ENCODE measurements around the gene UBASH3A.
"Not testable (repeated sequence)": the region's sequence is repeated elsewhere in the genome, so short reads cannot be mapped to it uniquely, and the experiment has no call there.

Gene UBASH3A

DNA sequence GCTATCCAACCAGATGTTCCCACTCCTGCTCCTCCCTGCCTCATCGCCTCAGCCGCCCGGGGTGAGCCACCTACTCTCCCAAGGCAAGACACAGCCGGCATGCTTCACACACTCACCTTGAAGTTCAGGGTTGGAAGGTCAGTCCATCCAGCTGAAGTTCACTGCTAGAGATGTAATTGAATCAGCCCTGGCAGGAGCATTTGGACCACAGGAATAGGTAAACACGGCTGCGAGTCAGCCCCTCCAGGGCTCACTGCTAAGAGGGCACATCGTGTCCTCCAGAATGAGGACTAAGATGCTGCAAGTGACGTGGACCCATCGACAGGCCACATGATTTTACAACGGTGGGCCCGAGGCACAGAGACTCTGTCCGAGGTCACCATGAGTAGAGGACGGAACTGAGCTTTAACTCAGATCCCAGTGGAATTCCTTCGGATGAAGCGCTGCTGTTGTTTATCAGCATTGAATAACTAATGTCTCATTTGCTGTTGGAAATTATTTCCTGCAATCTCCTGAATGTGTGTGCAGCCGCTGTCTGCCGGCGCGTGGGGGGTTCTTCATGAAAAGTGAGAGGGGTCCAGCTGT is 50.4 kb downstream of the UBASH3A start:
- DNase-seq = no peak

DNA sequence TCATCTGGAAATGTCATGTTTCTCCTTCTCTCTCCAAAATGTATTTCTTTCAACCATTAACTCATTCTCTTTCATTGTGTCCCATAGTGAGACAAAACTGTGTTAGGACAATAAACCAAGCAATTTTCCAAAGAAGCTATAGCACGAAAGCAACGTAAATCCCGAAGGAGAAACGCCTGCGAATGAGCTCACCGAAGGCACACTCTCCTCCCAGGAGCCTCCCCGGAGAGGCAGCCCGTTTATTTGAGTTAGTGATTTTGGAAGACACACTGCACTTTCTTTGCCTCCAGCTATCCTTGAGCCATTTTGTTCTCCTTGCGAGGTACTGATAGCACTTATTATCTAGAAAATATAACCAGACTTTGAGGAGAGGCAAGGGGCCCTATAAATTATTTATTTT is 51.1 kb downstream of the UBASH3A start:
- DNase-seq = no peak

DNA sequence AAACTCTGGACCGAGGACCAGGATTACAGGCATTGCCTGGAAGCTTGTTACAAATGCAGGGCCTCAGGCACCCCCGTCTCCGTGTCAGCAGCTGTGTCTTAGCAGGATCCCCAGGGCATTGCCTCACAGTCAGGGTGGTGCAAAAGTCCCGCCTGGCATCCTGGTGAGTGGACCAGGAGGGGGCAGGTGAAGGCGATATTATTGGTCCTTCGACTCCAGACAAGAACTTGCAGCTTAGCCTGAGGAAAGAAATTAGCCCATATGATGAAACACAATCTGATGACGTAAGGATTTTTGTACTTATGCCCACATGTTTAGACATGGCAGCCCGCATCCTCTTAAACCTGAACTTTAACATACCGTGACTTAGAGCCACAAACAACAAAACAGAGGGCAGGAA is 51.5 kb downstream of the UBASH3A start:
- DNase-seq = no peak

DNA sequence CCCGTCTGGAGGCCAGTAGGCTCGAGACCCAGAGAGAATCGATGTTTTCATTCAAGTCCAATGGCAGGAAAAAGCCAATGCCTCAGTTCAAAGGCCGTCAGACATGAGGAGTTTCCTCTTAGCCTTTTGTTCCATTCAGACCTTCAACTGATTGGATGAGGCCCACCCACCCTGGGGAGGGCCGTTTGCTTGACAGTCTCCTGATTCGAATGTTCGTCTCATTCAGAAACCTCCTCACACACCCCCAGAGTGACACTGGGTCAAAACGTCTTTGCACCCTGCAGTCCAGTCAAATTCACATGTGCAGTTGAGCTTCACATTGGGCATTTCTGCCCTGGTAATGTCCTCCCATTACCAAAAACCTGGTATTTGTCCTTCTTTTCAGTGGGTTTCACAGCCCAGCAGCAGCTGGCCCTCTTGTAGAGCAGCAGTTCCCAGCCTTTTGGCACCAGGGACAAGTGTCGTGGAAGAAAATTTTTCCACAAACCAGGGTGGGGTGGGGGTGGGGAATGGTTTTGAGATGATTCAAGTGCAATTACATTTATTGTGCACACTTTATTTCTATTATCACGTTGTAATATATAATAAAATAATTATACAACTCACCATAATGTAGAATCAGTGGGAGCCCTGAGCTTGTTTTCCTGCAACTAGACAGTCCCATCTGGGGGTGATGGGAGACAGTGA is 52.2 kb downstream of the UBASH3A start:
- DNase-seq = no peak

DNA sequence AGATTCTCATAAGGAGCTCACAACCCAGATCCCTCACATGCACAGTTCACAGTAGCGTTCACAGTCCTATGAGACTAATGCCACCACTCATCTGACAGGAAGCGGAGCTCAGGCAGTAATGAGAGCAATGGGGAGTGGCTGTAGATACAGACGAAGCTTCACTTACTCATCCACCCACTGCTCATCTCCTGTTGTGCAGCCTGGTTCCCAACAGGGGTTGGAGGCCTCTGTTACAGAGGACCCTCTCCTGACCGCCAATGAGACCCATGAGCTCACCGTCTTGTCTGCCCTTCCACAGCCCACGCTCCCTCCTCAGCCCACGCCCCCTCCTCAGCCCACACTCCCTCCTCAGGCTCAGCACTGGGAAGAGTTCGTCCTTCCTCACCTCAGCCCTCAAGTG is 52.8 kb downstream of the UBASH3A start:
- DNase-seq = peak; percentile 45

DNA sequence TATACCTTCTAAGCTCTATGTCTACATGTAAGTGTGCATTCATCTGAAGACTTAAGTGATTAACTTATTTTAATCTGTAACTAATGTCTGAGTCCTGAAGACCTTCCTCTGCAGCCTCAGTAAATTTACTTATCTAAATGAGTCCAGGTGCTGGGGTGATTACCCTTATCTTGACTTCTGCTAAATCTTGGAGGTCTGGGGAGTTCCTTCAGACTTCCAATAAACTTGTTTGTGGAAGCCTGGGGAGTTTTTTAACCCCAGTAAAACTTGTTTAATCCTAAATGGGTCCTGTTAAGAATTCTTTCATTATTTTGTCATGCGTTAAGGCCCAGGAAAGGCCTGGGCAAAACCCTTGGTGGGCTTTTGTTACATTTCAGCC is 55.4 kb downstream of the UBASH3A start:
- DNase-seq = no peak

DNA sequence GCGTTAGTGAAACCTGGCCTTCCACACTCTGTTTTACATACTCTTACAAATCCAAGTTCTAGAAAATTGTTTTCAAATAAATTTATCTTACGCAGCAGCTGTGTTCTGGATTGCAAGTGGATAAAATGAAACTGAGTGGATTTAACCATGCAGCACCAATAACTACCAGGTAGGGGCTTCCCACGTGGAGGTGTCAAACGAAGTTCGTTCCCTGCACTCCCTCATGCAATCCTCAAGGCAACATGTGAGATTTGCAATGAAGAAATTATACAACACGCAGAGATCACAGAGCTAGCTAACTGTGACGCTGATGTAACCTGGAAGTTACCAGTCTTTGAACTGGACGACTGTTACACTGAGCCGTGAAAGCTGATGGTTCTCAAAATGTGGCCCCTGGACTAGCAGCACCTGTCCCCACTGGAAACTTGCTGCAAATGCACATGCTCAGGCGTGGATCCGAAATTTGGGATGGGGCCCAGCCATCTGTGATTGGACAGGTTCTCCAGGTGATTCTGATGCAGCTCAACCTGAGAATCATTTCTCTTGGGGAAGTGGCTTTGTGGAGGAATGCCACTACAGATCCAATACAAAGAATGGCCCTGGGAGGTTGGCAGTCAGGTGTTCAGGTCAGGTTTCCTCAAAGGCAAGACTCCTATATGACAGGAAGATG is 56.0 kb downstream of the UBASH3A start:
- DNase-seq = no peak

DNA sequence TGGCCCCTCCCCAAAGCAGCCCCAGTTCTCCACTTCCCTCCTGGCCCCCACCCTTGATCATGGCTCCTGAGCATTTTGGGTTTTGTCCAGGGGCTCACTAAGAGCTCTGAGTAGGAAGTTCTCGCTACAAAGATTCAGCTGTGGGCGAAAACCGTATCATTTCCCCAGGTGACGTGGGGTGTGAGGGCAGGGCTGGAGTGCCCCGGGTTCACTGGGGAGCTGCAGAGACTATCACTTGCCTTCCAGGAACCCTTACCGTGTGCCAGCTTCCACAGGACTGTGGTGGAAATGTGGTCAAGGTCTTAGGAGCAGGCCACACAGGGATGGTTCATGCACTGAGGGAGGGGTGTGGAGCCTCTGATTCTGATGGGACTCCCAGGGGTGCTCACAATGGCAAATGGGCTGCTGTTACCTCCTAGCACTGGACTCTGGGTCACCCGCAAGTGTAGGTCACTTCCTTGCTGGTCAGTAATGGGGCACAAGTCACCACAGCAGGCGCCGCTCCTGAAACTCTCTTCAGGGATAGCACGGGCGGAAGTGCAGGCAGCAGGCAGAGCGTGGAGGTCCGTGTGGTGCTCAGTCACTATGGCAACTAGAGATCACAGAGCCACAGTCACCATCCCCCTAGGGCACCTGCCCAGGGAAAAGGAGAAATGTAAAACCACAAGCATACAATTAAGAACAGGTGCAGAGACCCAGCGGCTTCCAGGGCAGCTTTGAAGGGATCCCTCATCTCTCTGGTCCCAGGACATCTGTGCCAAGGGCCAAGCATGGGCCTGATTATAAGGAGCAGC is 56.9 kb downstream of the UBASH3A start:
- DNase-seq = peak; percentile 73

DNA sequence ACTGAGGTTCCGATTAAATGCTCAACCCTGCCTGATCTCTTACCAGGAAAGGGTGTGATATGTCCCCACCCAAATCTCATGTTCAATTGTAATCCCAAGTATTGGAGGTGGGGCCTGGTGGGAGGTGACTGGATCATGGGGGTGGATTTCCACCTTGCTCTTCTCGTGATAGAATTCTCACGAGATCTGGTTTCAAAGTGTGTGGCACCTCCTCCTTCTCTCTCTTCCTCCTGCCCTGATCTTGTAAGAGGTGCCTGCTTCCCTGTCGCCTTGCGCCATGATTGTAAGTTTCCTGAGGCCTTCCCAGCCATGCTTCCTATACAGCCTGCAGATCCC is 57.5 kb downstream of the UBASH3A start:
- no peak for DNase-seq

DNA sequence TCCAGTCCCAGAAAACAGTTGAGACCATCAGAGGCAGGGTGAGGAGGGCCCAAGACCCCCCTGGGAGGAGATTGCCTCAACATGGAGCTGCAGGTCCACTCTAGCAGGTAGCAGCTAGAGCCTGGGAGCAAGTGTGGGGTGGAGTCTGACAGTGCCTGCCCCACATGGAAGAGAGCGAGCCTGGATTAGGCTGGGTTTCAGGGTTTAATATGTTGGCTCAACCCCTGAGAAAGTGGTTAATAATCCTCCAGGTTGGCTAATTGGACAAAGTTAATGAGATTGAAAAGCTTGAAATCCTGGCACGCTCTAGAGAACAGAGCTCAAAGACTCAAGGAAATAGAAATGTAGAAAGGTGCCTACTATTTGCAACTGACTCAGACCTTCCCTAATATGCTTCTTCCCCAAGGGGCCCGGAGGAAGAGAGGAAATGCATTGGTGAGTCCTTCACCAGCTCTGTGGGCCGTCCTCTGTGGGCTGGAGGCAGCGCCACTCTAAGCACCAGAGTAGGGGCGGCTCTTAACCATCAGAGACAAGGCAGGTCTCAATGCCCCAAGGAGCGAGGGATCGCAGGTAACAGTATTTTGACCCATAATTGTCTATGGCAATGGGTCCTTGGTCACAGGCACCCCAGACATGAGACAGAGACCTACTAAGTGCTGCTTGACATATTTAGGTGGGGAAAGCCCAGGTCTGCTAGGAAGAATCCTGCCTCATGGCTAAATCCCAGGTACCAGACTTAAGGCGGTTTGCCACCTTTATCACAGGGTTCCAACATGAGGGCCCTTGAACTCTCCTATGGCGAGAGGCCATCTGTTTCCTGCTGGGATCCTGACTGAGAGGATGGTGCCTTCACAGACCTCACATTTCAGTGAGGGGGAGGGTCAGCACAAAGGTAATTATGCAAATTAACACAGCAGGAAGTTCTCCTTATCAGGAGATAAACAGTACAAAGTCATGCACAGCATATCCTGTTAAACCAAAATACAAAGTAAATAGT is 58.5 kb downstream of the UBASH3A start:
- no peak for DNase-seq

DNA sequence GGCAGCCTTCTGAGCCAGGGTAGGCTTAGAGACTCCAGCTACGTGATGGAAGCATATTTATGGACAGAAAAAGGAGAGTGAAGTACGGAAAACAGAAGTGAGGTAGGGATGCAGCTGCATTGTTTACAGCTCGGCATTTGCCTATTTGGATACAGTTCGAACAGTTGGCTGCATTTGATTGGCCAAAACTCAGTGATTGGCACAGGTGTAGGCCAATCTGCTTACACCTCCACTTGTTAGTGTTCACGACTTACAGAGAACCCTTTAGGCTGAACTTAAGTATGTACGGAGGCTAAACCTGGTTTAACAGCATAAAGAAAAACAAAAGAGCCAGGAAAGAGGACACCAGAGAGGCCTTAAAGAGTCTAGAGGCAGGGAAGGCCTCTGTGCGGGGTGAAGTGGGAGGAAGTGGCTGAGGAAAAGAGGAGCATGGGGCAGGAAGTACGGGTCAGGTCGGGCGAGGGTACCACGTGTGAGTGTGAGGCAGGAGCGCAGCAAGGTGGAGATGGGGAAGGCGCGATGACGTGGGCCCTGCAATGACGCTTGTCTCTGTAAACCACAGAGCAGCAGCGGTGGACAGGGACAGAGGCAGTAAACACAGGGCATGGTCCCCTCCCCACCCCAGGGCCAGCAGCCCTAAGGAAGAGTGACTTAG is 60.3 kb downstream of the UBASH3A start:
- peak; percentile 80 for DNase-seq

DNA sequence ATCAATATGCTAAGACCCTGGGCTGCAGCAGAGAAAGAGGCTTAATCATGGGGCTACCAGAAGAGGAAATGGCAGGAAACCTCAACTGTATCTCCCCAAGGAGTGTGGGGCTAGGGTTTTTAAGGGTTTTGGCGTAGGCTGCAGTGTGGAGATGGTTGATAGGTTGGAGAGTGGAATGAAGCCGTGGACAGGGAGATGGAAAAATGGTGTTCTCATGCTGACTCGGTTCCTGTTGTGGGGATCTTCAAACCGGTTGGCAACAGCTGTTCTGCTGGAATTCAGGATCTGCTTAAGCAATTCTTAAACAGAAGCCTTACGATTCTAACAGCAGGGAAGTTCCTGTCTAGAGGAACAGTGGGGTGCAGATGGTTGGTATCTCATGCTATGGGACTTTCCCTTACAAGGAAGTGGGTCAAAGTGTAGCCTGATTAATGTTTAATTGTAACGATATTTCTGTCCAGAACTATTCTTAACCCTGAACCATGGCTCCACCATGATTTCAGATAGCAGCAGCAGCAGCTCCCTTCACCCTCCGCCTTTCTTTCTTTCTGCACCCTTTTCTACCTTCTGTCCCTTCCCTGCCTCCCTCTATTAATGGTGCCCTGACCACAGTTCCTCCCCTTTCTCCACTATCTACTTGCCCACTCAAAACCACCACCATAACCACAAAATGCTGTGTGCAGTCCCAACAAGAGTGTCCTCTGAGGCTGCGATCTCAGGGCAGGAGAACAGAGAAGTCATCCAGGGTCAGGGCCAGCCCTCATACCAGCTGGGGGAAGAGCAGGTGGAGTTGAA is 61.5 kb downstream of the UBASH3A start:
- no peak for DNase-seq

DNA sequence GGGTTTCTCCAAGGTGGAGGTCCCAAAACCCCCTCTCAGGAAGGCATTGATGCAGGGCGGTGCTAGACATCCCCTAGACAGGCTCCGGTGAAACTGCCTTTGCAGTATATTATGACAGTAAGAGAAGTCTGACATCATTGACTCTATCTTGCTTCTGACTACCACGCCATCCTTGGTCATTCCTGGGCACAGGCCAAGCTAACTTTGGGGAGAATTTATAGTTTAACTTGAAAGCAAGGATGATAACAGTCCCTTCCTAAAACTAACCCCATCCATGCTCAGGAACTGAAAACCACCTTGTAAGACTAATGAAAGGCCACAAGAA is 62.1 kb downstream of the UBASH3A start:
- DNase-seq = no peak

DNA sequence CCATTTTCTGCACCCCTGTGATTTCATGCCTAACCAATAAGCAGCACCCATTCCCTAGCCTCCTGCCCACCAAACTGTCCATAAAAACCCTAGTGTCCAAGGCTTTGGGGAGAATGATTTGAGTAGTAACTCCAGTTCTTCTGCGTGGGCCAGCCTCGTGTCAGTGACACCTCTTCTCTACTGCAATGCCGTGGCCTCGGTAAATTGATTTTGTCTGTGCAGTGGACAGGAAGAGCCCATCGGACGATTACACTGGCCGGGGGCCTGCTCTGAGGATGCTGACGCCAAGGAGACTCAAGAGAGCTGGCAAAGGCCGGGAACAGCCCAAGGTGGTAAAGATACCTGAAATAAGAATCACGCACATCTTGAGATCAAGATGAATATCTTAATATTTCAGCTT is 63.0 kb downstream of the UBASH3A start:
- DNase-seq = no peak

DNA sequence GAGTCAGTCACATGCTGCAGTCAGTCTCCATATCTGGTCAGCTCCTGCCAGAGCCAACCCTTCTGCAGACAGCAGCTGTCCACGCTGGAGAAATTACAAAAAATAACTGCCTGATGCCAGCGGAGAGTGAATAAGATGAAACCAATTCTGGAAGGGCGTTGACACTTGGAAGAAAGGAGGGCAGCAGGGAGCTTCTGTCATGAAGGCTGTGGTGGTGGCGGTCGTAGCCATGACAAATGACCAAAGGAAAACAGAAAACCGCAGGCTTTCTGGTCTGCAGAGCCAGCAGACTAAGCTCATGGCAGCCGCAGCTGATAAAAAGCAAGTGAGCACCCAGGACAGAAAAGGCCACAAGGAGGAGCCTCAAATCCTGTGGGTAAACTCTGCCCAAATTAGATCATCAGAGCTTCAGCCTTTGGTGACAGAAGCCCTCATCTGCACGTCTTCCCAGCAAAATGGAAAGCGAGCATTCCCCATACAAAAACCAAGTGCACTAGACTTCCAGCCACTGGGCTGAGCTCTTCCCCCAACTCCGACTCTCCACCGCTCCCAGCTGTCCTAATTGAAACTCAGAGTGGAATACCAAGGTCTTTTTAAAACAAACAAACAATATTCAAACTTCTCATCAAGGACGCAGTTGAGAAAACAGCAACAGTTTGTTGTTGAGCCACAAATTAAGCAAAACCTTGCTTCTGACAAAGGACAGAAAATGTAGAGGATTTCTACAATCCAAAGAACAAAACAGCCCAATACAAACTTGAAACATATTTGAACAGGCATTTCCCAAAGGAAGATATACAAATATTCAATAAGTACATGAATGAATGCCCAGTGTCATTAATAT is 63.7 kb downstream of the UBASH3A start:
- no peak for DNase-seq

DNA sequence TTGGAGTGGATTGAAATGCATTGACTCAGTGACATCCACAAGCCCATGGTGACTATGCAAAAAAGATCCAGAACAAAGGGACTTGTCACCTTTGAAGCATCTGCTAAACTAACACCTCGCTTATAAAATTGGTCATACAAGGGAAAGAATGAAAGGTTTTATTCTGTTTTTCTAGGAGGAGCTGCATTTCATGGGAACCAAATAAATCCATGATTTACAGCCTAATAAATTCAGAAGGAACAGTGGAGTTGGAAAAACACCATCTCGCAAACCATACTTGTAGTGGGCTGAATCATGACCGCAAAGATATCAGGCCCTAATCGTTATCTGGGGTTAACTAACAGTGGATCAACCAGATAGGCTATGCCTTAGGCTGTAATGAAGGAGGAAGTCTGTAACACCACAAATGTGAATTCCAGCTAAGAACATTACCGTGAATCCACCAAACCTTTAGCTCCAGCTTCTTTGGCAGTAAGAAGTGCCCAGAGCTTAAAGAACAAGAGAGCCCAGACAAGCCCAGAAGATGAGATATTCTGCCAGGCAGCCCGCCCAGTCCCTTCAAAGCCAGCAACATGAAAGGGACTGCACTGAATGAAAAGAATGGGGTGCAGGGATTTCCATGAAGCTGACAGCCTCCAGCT is 64.9 kb downstream of the UBASH3A start:
- DNase-seq = no peak

DNA sequence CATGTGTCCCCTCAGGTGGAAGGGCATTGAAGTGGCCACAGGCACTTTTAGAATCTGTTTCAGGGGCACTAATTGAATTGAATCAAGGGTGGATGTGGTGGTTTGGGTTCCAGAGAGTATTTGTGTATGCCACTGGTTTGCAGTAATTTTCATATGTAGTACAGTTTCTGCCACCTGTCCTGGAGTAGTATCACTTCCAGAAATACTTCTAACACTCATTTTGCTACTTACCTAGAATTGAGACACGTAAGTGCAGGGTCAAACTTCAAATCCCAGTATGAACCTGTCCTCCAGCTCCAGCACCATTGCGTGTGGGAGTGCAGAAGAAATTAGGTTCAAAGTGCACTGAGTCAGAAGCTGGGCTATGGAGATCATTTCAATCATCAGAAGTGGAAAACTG is 65.6 kb downstream of the UBASH3A start:
- DNase-seq = no peak

DNA sequence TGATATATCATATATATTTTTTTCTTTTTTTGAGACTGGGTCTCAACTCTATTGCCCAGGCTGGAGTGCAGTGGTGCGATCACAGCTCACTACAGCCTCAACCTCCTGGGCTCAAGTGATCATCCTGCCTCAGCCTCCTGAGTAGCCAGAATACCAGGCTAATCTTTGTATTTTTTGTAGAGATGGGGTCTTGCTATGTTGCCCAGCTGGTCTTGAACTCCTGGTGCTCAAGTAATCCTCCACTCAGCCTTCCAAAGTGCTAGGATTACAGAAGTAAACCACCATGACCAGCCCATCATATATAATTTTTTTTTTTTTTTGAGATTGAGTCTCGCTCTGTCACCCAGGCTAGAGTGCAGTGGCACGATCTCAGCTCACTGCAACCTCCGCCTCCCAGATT is 66.0 kb downstream of the UBASH3A start:
- DNase-seq = not testable (repeated sequence)

DNA sequence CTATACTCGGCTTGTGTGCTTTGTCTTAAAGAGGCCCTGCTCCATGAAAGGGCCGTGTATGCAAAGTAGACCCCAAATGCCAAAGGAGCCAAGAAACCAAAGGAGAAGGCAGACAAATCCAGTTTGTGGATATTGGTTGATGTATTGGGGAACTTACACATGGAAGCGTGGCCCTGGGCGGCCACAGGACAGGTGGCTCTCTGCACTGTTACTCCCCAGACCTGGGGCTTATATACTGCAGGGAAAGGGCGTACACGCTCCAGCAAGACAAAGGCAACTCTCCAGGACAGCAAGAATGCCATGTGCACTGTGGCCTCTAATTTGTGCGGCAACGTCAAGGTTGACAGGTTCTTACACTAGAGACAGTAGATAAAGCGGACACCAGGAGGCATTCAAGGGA is 67.5 kb downstream of the UBASH3A start:
- no peak for DNase-seq

All from central memory CD4-positive, alpha-beta T cell (primary cell).